Astrocyte (in vitro differentiated cells and primary cell): ENCODE measurements around the gene ZNF335. TPM values are rescaled to one million over a fixed set of nuclear protein-coding genes. Genes with fewer than 3 reads are reported as not detected.

Source experiments
- DNase-seq: peaks from one replicate; pipeline ENCODE4 v3.0.0-alpha.2; 2010; ENCODE audit warnings: low read depth
- FAIRE-seq: peaks from 2 replicates; lab custom pipeline; 2011; peaks lifted over from hg19 to GRCh38; lab: Jason Lieb, UNC
- H2AFZ ChIP-seq: 2 replicates; pipeline ENCODE4 v1.6.0; 2012; ENCODE audit warnings: low read depth, low read length, inconsistent platforms
- H3K27ac ChIP-seq: 2 replicates; pipeline ENCODE4 v1.5.1; 2011; ENCODE audit warnings: low read depth, low read length, inconsistent platforms
- H3K27me3 ChIP-seq: 2 replicates; pipeline ENCODE4 v1.6.0; 2011; ENCODE audit warnings: low read length, inconsistent platforms; ENCODE audit not compliant: insufficient read depth
- H3K36me3 ChIP-seq: 2 replicates; pipeline ENCODE4 v1.5.1; 2011; ENCODE audit warnings: low read length, inconsistent platforms; ENCODE audit not compliant: insufficient read depth
- H3K4me1 ChIP-seq: 2 replicates; pipeline ENCODE4 v1.5.1; 2011; ENCODE audit warnings: low read length, inconsistent platforms; ENCODE audit not compliant: insufficient read depth
- H3K4me2 ChIP-seq: 2 replicates; pipeline ENCODE4 v1.6.0; 2012; ENCODE audit warnings: low read length, inconsistent platforms
- H3K4me3 ChIP-seq: 2 replicates; pipeline ENCODE4 v1.5.1; 2011; ENCODE audit warnings: low read depth, mild to moderate bottlenecking, low read length, inconsistent platforms; ENCODE audit not compliant: insufficient read depth
- H3K79me2 ChIP-seq: 2 replicates; pipeline ENCODE4 v1.6.0; 2012; ENCODE audit warnings: mild to moderate bottlenecking, low read length, inconsistent platforms; ENCODE audit not compliant: insufficient read depth
- H3K9ac ChIP-seq: 2 replicates; pipeline ENCODE4 v1.6.0; 2012; ENCODE audit warnings: mild to moderate bottlenecking, low read length, inconsistent platforms
- H3K9me3 ChIP-seq: 2 replicates; pipeline ENCODE4 v1.5.1; 2012; ENCODE audit warnings: low read depth, mild to moderate bottlenecking, low read length, inconsistent platforms; ENCODE audit not compliant: insufficient read depth
- H4K20me1 ChIP-seq: 2 replicates; pipeline ENCODE4 v1.6.0; 2012; ENCODE audit warnings: low read length, inconsistent platforms; ENCODE audit not compliant: insufficient read depth
- H3K27ac Mint-ChIP-seq: one replicate; pipeline ENCODE4 v1.8.0; 2021; ENCODE audit warnings: mild to moderate bottlenecking, mixed read lengths; ENCODE audit not compliant: unreplicated experiment
- H3K27me3 Mint-ChIP-seq: one replicate; pipeline ENCODE4 v1.8.0; 2021; ENCODE audit warnings: low read depth, mixed read lengths; ENCODE audit not compliant: unreplicated experiment
- H3K36me3 Mint-ChIP-seq: one replicate; pipeline ENCODE4 v1.8.0; 2021; ENCODE audit warnings: low read depth, mixed read lengths; ENCODE audit not compliant: unreplicated experiment
- H3K4me1 Mint-ChIP-seq: one replicate; pipeline ENCODE4 v1.8.0; 2021; ENCODE audit warnings: low read depth, mixed read lengths; ENCODE audit not compliant: unreplicated experiment
- H3K4me3 Mint-ChIP-seq: one replicate; pipeline ENCODE4 v1.8.0; 2021; ENCODE audit warnings: mild to moderate bottlenecking, moderate library complexity, mixed read lengths; ENCODE audit not compliant: unreplicated experiment
- H3K9me3 Mint-ChIP-seq: one replicate; pipeline ENCODE4 v1.8.0; 2021; ENCODE audit warnings: mild to moderate bottlenecking, mixed read lengths; ENCODE audit not compliant: unreplicated experiment
- CTCF ChIP-seq: IDR thresholded peaks from 2 replicates; pipeline ENCODE4 v1.5.1; 2011; ENCODE audit warnings: low read depth, mild to moderate bottlenecking, inconsistent platforms, low read length, moderate library complexity; ENCODE audit not compliant: insufficient read depth
- EZH2 ChIP-seq: IDR thresholded peaks from 2 replicates; pipeline ENCODE4 v1.6.1; 2012; ENCODE audit warnings: mild to moderate bottlenecking, low read length, inconsistent platforms; ENCODE audit not compliant: insufficient read depth
- total RNA-seq: library from RNA; stranded (reverse); gene quantifications from 2 replicates; pipeline ENCODE4 v1.2.1, GENCODE V29; 2021

The ZNF335 gene
- total RNA-seq, 1 donor from 2014 or later: 18.6 TPM

- Histone ChIP-seq H3K9me3 (no peaks in the 10 kb centered on the region), H3K4me2 (no peak overlapping the region), H3K27me3 (peaks cover 7% of the 10 kb centered on the region), H3K4me1 (no peaks in the 10 kb centered on the region), H4K20me1 (no peaks in the 10 kb centered on the region), H2AFZ (no peak overlapping the region), H3K36me3 (no peaks in the 10 kb centered on the region), H3K27ac (no peak overlapping the region), H3K9ac (no peak overlapping the region), H3K79me2 (no peaks in the 10 kb centered on the region), H3K4me3 (no peak overlapping the region)
- Mint-ChIP-seq H3K36me3 (no peaks in the 10 kb centered on the region), H3K27me3 (peaks cover 21% of the 10 kb centered on the region), H3K9me3 (no peaks in the 10 kb centered on the region), H3K4me3 (no peak overlapping the region), H3K4me1 (peaks cover 6% of the 10 kb centered on the region), H3K27ac (no peak overlapping the region)
- no peak for FAIRE-seq
- DNase-seq: no peak
- TF ChIP-seq EZH2 (no peak), CTCF (no peak)
Measured at GRCh38 chr20:45981261-45981660, 9.3 kb upstream of the ZNF335 start.

GRCh38 chr20:45976086-45976485 lies 4.1 kb upstream of the ZNF335 start:
- DNase-seq: no peak
- peaks cover 6% of the 10 kb centered on the region for H3K79me2 ChIP-seq
- no peak overlapping the region for H3K9ac ChIP-seq
- H3K4me1 ChIP-seq: peaks cover 5% of the 10 kb centered on the region
- no peak overlapping the region for H3K4me2 ChIP-seq
- no peak overlapping the region for H3K27ac ChIP-seq
- no peak for FAIRE-seq
- no peaks in the 10 kb centered on the region for H4K20me1 ChIP-seq
- Mint-ChIP-seq H3K27ac (no peak overlapping the region), H3K27me3 (peaks cover 2% of the 10 kb centered on the region), H3K4me3 (no peak overlapping the region), H3K9me3 (no peaks in the 10 kb centered on the region), H3K4me1 (peaks cover 8% of the 10 kb centered on the region), H3K36me3 (no peaks in the 10 kb centered on the region)
- H3K36me3 ChIP-seq: no peaks in the 10 kb centered on the region
- no peaks in the 10 kb centered on the region for H3K9me3 ChIP-seq
- no peak overlapping the region for H3K4me3 ChIP-seq
- peaks cover 3% of the 10 kb centered on the region for H3K27me3 ChIP-seq
- TF ChIP-seq EZH2 (no peak), CTCF (no peak)
- H2AFZ ChIP-seq: no peak overlapping the region

GRCh38 chr20:45975686-45976085 lies 3.7 kb upstream of the ZNF335 start:
- Mint-ChIP-seq H3K4me1 (peaks cover 8% of the 10 kb centered on the region), H3K36me3 (no peaks in the 10 kb centered on the region), H3K4me3 (no peak overlapping the region), H3K27ac (no peak overlapping the region), H3K9me3 (no peaks in the 10 kb centered on the region), H3K27me3 (peaks cover 2% of the 10 kb centered on the region)
- Histone ChIP-seq H3K4me3 (no peak overlapping the region), H2AFZ (no peak overlapping the region), H3K9ac (no peak overlapping the region), H3K9me3 (no peaks in the 10 kb centered on the region), H4K20me1 (no peaks in the 10 kb centered on the region), H3K27ac (no peak overlapping the region), H3K27me3 (peaks cover 3% of the 10 kb centered on the region), H3K4me2 (no peak overlapping the region), H3K36me3 (no peaks in the 10 kb centered on the region), H3K4me1 (peaks cover 9% of the 10 kb centered on the region), H3K79me2 (peaks cover 10% of the 10 kb centered on the region)
- no peak for TF ChIP-seq CTCF
- TF ChIP-seq EZH2: no peak
- DNase-seq (no peak), FAIRE-seq (no peak)
